HL-60 (cell line): Measurements from ENCODE around the gene STAT4.

Source experiments
- DNase-seq, 2 experiments: peaks; one replicate each; pipeline ENCODE4 v3.0.0-alpha.2; 2010 to 2020; ENCODE audit warnings: low read depth in 1 of 2, low spot score in 1 of 2
- H3K27ac ChIP-seq: fragments of 250-450 bp; sonication (Bioruptor Pico); replicated peaks from 2 replicates; pipeline ENCODE4 v1.5.1; 2020; ENCODE audit warnings: mild to moderate bottlenecking, moderate library complexity
- H3K27me3 ChIP-seq: fragments of 250-450 bp; sonication (Bioruptor Pico); 2 replicates; pipeline ENCODE4 v1.5.1; 2021; ENCODE audit warnings: mild to moderate bottlenecking, moderate library complexity; ENCODE audit not compliant: insufficient read depth, poor library complexity, severe bottlenecking
- H3K4me3 ChIP-seq: replicated peaks from 2 replicates; pipeline ENCODE4 v1.5.1; 2011; ENCODE audit warnings: mild to moderate bottlenecking, control low read depth, low read length; ENCODE audit not compliant: insufficient read depth
- GABPA ChIP-seq: IDR thresholded peaks from 2 replicates; pipeline ENCODE4 v1.6.1; 2012; ENCODE audit warnings: low read depth
- POLR2AphosphoS5 ChIP-seq: IDR thresholded peaks from 2 replicates; pipeline ENCODE4 v1.6.1; 2012; ENCODE audit warnings: low read depth
- SPI1 ChIP-seq: IDR thresholded peaks from 2 replicates; pipeline ENCODE4 v1.6.1; 2012; ENCODE audit warnings: low read depth, mild to moderate bottlenecking, borderline replicate concordance
- TF ChIP-seq, protein P1 (sequence below): IDR thresholded peaks from 2 replicates; pipeline ENCODE4 v1.6.1; 2012; ENCODE audit warnings: low read depth; ENCODE audit not compliant: insufficient replicate concordance
- TF ChIP-seq, protein P2 (sequence below): IDR thresholded peaks from one replicate; pipeline ENCODE4 v1.5.1; 2011; ENCODE audit warnings: low read length, control low read depth, inconsistent platforms; ENCODE audit not compliant: insufficient read depth

The STAT4 gene

DNA sequence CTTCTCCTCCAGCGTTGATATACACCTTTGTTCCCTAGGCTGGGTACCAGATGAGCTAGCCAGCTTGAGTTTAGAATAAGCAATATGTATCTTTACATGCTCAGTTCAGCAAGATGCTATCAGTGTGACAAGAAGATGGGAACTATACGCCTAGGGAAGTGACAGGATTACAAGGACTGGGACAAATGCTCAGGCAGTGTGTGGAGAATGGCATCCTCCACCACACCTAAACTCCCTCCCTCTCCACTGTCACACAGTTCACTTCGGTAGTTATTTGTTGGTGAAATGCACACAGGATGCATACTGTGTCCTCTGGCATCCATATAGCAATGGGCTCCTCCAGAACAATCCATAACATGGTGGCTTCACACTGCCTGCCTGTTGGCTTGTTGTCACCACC is 144.5 kb downstream of the STAT4 start:
- Histone ChIP-seq H3K27ac (no peak overlapping the region), H3K27me3 (no peaks in the 10 kb centered on the region), H3K4me3 (no peak overlapping the region)
- no peak for DNase-seq
- TF ChIP-seq GABPA (no peak), POLR2AphosphoS5 (no peak), SPI1 (no peak)
- TF ChIP-seq, protein P1, sequence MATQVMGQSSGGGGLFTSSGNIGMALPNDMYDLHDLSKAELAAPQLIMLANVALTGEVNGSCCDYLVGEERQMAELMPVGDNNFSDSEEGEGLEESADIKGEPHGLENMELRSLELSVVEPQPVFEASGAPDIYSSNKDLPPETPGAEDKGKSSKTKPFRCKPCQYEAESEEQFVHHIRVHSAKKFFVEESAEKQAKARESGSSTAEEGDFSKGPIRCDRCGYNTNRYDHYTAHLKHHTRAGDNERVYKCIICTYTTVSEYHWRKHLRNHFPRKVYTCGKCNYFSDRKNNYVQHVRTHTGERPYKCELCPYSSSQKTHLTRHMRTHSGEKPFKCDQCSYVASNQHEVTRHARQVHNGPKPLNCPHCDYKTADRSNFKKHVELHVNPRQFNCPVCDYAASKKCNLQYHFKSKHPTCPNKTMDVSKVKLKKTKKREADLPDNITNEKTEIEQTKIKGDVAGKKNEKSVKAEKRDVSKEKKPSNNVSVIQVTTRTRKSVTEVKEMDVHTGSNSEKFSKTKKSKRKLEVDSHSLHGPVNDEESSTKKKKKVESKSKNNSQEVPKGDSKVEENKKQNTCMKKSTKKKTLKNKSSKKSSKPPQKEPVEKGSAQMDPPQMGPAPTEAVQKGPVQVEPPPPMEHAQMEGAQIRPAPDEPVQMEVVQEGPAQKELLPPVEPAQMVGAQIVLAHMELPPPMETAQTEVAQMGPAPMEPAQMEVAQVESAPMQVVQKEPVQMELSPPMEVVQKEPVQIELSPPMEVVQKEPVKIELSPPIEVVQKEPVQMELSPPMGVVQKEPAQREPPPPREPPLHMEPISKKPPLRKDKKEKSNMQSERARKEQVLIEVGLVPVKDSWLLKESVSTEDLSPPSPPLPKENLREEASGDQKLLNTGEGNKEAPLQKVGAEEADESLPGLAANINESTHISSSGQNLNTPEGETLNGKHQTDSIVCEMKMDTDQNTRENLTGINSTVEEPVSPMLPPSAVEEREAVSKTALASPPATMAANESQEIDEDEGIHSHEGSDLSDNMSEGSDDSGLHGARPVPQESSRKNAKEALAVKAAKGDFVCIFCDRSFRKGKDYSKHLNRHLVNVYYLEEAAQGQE, result no peak
- TF ChIP-seq, protein P2, sequence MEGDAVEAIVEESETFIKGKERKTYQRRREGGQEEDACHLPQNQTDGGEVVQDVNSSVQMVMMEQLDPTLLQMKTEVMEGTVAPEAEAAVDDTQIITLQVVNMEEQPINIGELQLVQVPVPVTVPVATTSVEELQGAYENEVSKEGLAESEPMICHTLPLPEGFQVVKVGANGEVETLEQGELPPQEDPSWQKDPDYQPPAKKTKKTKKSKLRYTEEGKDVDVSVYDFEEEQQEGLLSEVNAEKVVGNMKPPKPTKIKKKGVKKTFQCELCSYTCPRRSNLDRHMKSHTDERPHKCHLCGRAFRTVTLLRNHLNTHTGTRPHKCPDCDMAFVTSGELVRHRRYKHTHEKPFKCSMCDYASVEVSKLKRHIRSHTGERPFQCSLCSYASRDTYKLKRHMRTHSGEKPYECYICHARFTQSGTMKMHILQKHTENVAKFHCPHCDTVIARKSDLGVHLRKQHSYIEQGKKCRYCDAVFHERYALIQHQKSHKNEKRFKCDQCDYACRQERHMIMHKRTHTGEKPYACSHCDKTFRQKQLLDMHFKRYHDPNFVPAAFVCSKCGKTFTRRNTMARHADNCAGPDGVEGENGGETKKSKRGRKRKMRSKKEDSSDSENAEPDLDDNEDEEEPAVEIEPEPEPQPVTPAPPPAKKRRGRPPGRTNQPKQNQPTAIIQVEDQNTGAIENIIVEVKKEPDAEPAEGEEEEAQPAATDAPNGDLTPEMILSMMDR, result no peak

DNA sequence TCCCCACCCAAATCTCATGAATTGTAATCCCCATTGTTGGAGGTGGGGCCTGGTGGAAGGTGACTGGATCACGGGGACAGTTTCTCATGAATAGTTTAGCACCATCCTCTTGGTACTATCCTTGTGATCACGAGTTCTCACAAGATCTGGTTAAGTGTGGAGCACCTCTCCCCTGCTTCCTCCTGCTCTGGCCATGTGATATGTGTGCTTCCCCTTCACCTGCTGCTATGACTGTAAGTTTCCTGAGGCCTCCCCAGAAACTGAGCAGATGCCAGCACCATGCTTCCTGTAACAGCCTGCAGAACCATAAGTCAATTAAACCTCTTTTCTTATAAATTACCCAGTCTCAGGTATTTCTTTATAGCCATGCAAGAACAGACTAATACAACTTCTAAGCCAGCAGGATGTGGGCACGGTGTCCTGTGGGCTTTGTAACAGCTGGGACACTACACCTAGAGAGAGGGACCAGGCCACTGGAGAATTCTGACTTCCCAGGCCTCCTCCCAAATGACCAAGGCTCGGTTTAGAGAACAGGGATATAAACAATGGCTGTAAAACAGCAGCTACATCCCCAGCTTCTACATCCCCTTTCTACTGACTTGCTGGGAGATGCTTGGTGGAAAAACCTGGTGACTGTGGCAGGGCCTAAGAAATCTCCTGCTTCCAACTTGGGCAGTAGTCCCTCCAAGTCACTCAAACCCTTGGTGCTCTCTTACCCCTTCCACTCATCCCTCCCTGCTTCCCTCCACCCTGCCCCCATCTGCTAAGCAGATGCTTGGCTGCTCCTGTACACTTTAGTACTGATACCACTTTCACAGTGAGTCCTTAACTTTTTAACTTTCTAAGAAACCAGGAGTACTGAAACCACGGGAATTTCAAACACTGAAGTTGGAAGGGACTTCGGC is 147.1 kb downstream of the STAT4 start:
- DNase-seq, result no peak
- Histone ChIP-seq H3K4me3 (no peak overlapping the region), H3K27me3 (no peaks in the 10 kb centered on the region), H3K27ac (no peak overlapping the region)
- no peak for TF ChIP-seq GABPA
- TF ChIP-seq SPI1, result no peak

DNA sequence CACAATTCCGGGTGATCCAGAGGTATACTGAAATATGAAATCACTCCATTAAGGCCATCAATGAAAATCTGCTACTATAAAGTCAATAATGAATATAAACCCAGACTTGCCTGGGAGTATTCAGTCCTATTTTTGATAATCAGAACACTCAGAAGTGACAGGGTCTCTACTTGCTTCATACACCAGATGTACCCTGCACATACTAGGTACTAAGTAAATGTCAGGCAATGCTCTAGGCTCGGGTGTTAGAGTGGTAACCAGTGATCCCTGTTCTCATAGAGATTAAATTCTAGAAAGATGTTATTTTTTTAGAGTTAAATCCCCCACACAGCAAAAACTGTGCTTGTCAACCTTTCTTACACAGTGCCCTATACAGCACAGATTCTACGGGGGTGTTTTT is 149.2 kb downstream of the STAT4 start:
- no peaks in the 10 kb centered on the region for H3K27me3 ChIP-seq
- H3K27ac ChIP-seq, result no peak overlapping the region
- TF ChIP-seq, protein P1, result no peak
- TF ChIP-seq SPI1, result no peak
- TF ChIP-seq, protein P2, result no peak
- TF ChIP-seq GABPA, result no peak
- no peak overlapping the region for H3K4me3 ChIP-seq
- DNase-seq, result no peak

DNA sequence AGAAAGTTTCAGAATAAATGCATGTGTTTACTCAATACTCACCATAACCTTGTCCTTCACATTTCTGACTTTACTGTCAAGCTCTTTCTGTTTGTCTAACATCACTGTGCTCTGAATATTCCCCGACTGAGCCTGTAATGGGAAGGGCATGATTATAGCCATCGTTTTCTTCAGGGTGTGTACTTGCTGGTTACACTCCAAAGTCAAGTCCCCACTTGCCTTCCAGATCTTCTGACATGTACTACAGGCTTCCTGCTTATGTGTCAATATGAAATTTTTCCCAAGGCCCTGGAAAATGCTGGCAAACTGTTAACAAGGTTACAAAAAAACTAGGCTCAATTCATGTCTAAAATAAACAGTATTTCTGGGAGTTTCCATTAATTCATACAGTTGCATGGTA is 149.8 kb downstream of the STAT4 start:
- TF ChIP-seq POLR2AphosphoS5 (no peak), GABPA (no peak)
- TF ChIP-seq, protein P1, result no peak
- Histone ChIP-seq H3K27ac (no peak overlapping the region), H3K27me3 (no peaks in the 10 kb centered on the region), H3K4me3 (no peak overlapping the region)
- DNase-seq, result no peak
